Neuronal stem cell (in vitro differentiated cells): Measurements from ENCODE around the gene GOLM1.

Experiments used
- DNase-seq: peaks from one replicate; pipeline ENCODE4 v3.0.0-alpha.2; 2013; ENCODE audit warnings: low spot score
- H2AFZ ChIP-seq: one replicate; pipeline ENCODE4 v1.6.1; 2013; ENCODE audit warnings: mild to moderate bottlenecking, low read length, inconsistent platforms
- H2AK5ac ChIP-seq: 2 replicates; pipeline ENCODE4 v1.6.1; 2013; ENCODE audit warnings: low read depth, mild to moderate bottlenecking, inconsistent platforms, low read length, moderate library complexity, mixed read lengths
- H2BK120ac ChIP-seq: 2 replicates; pipeline ENCODE4 v1.6.1; 2013; ENCODE audit warnings: low read depth, mild to moderate bottlenecking, inconsistent platforms, low read length, moderate library complexity, mixed read lengths
- H2BK12ac ChIP-seq: one replicate; pipeline ENCODE4 v1.6.1; 2013; ENCODE audit warnings: low read length, inconsistent platforms
- H2BK15ac ChIP-seq: 2 replicates; pipeline ENCODE4 v1.6.1; 2013; ENCODE audit warnings: mild to moderate bottlenecking, low read length, inconsistent platforms, mixed read lengths
- H2BK5ac ChIP-seq: one replicate; pipeline ENCODE4 v1.6.1; 2013; ENCODE audit warnings: inconsistent platforms, mild to moderate bottlenecking, low read length, moderate library complexity
- H3K14ac ChIP-seq: one replicate; pipeline ENCODE4 v1.6.1; 2013; ENCODE audit warnings: low read length, inconsistent platforms
- H3K18ac ChIP-seq: 2 replicates; pipeline ENCODE4 v1.6.1; 2013; ENCODE audit warnings: low read length, inconsistent platforms
- H3K23ac ChIP-seq: 2 replicates; pipeline ENCODE4 v1.6.1; 2013; ENCODE audit warnings: low read depth, mild to moderate bottlenecking, mixed read lengths, low read length, inconsistent platforms; ENCODE audit not compliant: poor library complexity
- H3K27ac ChIP-seq: replicated peaks from 3 replicates; pipeline ENCODE4 v1.5.1; 2013; ENCODE audit warnings: low read length, inconsistent platforms
- H3K27me3 ChIP-seq, 3 experiments: 2 replicates each; pipeline ENCODE4 v1.6.1; 2013; ENCODE audit warnings: low read length in 3 of 3, mild to moderate bottlenecking in 2 of 3, inconsistent platforms in 1 of 3, low read depth in 1 of 3, mixed read lengths in 1 of 3, moderate library complexity in 1 of 3; ENCODE audit not compliant: control insufficient read depth in 3 of 3, insufficient read depth in 3 of 3
- H3K36me3 ChIP-seq, 2 donors: replicated peaks in 1 of 2; 2 replicates each; pipeline ENCODE4 v1.6.1; 2013; ENCODE audit warnings: low read length in 2 of 2; ENCODE audit not compliant: control insufficient read depth in 2 of 2, insufficient read depth in 2 of 2
- H3K4ac ChIP-seq: 2 replicates; pipeline ENCODE4 v1.6.1; 2013; ENCODE audit warnings: inconsistent platforms, mild to moderate bottlenecking, low read length, moderate library complexity
- H3K4me1 ChIP-seq, 2 donors: 1 replicate in 1 of 2; 2 replicates in 1 of 2; pipeline ENCODE4 v1.6.1; 2013; ENCODE audit warnings: low read length in 2 of 2, low read depth in 1 of 2; ENCODE audit not compliant: control insufficient read depth in 2 of 2, insufficient read depth in 1 of 2
- H3K4me2 ChIP-seq: one replicate; pipeline ENCODE4 v1.6.1; 2013; ENCODE audit warnings: mild to moderate bottlenecking, low read length, inconsistent platforms; ENCODE audit not compliant: insufficient read depth, poor library complexity, severe bottlenecking
- H3K4me3 ChIP-seq, 2 donors: 2 replicates each; pipeline ENCODE4 v1.5.1; 2013; ENCODE audit warnings: low read length in 2 of 2, mild to moderate bottlenecking in 2 of 2, inconsistent platforms in 1 of 2, moderate library complexity in 1 of 2
- H3K79me1 ChIP-seq: one replicate; pipeline ENCODE4 v1.6.1; 2013; ENCODE audit warnings: low read depth, mild to moderate bottlenecking, inconsistent platforms, low read length, moderate library complexity
- H3K9ac ChIP-seq: one replicate; pipeline ENCODE4 v1.6.1; 2013; ENCODE audit warnings: mild to moderate bottlenecking, low read depth, low read length, inconsistent platforms; ENCODE audit not compliant: poor library complexity
- H3K9me3 ChIP-seq, 2 donors: replicated peaks in 1 of 2; 2 replicates each; pipeline versions ENCODE3 to v1.6.1; 2013; ENCODE audit warnings: low read length in 2 of 2, mild to moderate bottlenecking in 2 of 2, inconsistent platforms in 1 of 2, low read depth in 1 of 2, mixed read lengths in 1 of 2, moderate library complexity in 1 of 2; ENCODE audit not compliant: control insufficient read depth in 2 of 2, insufficient read depth in 1 of 2
- H4K8ac ChIP-seq: one replicate; pipeline ENCODE4 v1.6.1; 2013; ENCODE audit warnings: low read depth, mild to moderate bottlenecking, inconsistent platforms, low read length, moderate library complexity
- H4K91ac ChIP-seq: one replicate; pipeline ENCODE4 v1.6.1; 2013; ENCODE audit warnings: low read length, low read depth, mild to moderate bottlenecking, inconsistent platforms; ENCODE audit not compliant: poor library complexity
- WGBS, 2 donors: extraction: QIAGEN DNeasy Blood & Tissue Kit; methylation state at CpG; one replicate each; pipeline ENCODE4 v1.1.7; 2013; ENCODE audit warnings: missing lambda C conversion rate in 2 of 2, mixed read lengths in 1 of 2; ENCODE audit not compliant: insufficient read length in 2 of 2, insufficient replicate concordance in 1 of 2; ENCODE audit errors: extremely low coverage in 2 of 2; 5-methylcytosine and 5-hydroxymethylcytosine counted together

The GOLM1 gene

DNA sequence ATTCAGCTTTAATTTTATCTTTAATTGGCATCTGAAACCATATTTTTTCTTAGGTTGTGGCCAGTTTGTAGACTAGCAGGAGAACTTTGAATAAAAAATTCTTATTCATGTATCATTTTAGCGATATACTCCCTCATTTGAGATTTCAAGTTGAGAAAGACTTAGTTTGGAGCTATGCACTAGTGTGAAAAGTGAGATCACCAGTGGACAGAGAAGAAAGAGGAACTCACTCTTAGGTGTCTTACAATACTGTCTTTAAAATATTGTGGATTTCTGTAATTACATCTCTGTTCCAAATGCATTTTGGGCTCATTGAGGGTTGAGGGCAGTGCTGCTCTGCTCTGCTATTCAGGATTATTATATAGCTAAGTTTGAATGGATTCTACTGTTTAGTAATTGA is 103.8 kb downstream of the GOLM1 start:
- Histone ChIP-seq H3K27me3 (no peaks in the 10 kb centered on the region), H3K4ac (no peak overlapping the region), H3K14ac (no peak overlapping the region), H3K4me1 (no peaks in the 10 kb centered on the region), H3K4me2 (no peak overlapping the region), H3K27ac (no peak overlapping the region), H3K18ac (no peak overlapping the region), H3K9ac (no peak overlapping the region), H2AFZ (no peak overlapping the region), H3K36me3 (peaks cover 9 to 81% of the 10 kb centered on the region in 2 donors), H3K4me3 (no peak overlapping the region), H4K8ac (no peak overlapping the region), H2BK120ac (no peak overlapping the region), H2BK15ac (no peak overlapping the region), H2BK5ac (no peak overlapping the region), H4K91ac (no peak overlapping the region), H2AK5ac (no peak overlapping the region), H3K9me3 (no peaks in the 10 kb centered on the region), H3K79me1 (no peaks in the 10 kb centered on the region), H3K23ac (no peak overlapping the region), H2BK12ac (no peak overlapping the region)
- WGBS, 2 donors: no CpG with 5 or more reads among the region's 1 CpG
- DNase-seq: no peak

- H2BK12ac ChIP-seq: no peak overlapping the region
- no peak overlapping the region for H2BK15ac ChIP-seq
- no peaks in the 10 kb centered on the region for H3K9me3 ChIP-seq
- no peak for DNase-seq
- H3K4me1 ChIP-seq: no peaks in the 10 kb centered on the region
- no peak overlapping the region for H3K23ac ChIP-seq
- no peak overlapping the region for H2AK5ac ChIP-seq
- no peak overlapping the region for H3K4ac ChIP-seq
- no peak overlapping the region for H4K91ac ChIP-seq
- H4K8ac ChIP-seq: no peak overlapping the region
- H3K27me3 ChIP-seq: no peaks in the 10 kb centered on the region
- H3K4me3 ChIP-seq: no peak overlapping the region
- no peak overlapping the region for H2BK120ac ChIP-seq
- no peak overlapping the region for H3K14ac ChIP-seq
- H3K79me1 ChIP-seq: no peaks in the 10 kb centered on the region
- peaks cover 9 to 76% of the 10 kb centered on the region in 2 donors for H3K36me3 ChIP-seq
- H3K18ac ChIP-seq: no peak overlapping the region
- H3K27ac ChIP-seq: no peak overlapping the region
- no peak overlapping the region for H2AFZ ChIP-seq
- H3K9ac ChIP-seq: no peak overlapping the region
- no peak overlapping the region for H3K4me2 ChIP-seq
- no peak overlapping the region for H2BK5ac ChIP-seq
These were observed 104.3 kb downstream of the GOLM1 start for GRCh38 chr9:85995097-85995496.

DNA sequence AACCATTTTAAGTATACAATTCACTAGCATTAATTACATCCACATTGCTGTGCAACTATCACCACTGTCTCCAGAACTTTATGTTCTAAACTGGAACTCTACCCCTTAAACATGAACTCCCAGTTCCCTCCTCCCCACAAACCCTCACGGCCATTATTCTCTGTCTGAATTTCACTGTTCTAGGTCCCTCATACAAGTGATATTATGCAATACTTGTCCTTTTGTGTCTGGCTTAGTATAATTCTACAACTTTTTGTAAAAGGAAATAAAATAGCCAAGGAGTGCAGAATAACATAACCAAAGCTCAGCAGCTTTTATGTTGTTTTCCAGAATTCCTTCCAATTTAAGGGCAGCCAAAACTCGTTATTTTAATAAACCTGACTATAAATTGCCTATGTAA is 105.2 kb downstream of the GOLM1 start:
- WGBS, 2 donors: no CpG with 5 or more reads among the region's 2 CpGs
- H3K27ac ChIP-seq: no peak overlapping the region

DNA sequence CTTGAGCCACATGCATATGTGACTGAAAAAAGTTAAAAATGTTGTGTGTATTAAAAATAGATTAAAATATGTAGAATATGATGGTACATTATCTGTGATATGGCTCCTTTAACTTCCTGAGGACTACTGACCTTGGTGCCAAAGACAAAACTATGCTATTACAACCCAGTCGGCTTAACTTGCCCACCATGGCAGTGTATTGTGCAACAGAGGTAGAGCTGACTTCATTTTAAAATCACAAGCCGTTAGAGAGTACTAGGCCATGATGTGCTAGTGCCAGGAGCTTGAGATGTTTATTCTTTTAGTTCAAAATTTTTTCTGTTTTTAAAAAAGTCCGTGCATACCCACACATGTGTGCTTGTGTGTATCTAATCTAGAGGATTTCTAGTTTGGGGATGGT is 112.1 kb downstream of the GOLM1 start:
- no peak overlapping the region for H4K91ac ChIP-seq
- H3K27ac ChIP-seq: no peak overlapping the region
- no peak overlapping the region for H2BK120ac ChIP-seq
- no peak for DNase-seq
- no peak overlapping the region for H3K4me3 ChIP-seq
- WGBS, 2 donors: no CpG with 5 or more reads among the region's 3 CpGs
- H3K4ac ChIP-seq: no peak overlapping the region
- peaks cover 4 to 67% of the 10 kb centered on the region in 2 donors for H3K36me3 ChIP-seq
- H2AFZ ChIP-seq: no peak overlapping the region
- no peak overlapping the region for H3K9ac ChIP-seq
- H3K27me3 ChIP-seq: no peaks in the 10 kb centered on the region
- H2BK12ac ChIP-seq: no peak overlapping the region
- no peak overlapping the region for H2AK5ac ChIP-seq
- peaks cover 0 to 10% of the 10 kb centered on the region in 2 donors for H3K9me3 ChIP-seq
- H3K79me1 ChIP-seq: no peaks in the 10 kb centered on the region
- no peak overlapping the region for H3K23ac ChIP-seq
- no peak overlapping the region for H3K4me2 ChIP-seq
- no peak overlapping the region for H2BK15ac ChIP-seq
- no peak overlapping the region for H3K18ac ChIP-seq
- no peaks in the 10 kb centered on the region for H3K4me1 ChIP-seq
- H2BK5ac ChIP-seq: no peak overlapping the region
- H4K8ac ChIP-seq: no peak overlapping the region
- H3K14ac ChIP-seq: no peak overlapping the region

More for the DNA sequence above, 105.2 kb downstream of the GOLM1 start:
- no peak overlapping the region for H2BK5ac ChIP-seq
- H3K4ac ChIP-seq: no peak overlapping the region
- no peak overlapping the region for H2AFZ ChIP-seq
- H3K4me3 ChIP-seq: no peak overlapping the region
- no peaks in the 10 kb centered on the region for H3K27me3 ChIP-seq
- no peaks in the 10 kb centered on the region for H3K9me3 ChIP-seq
- no peak overlapping the region for H2BK12ac ChIP-seq
- H3K9ac ChIP-seq: no peak overlapping the region
- no peaks in the 10 kb centered on the region for H3K79me1 ChIP-seq
- H2BK120ac ChIP-seq: no peak overlapping the region
- H3K4me2 ChIP-seq: no peak overlapping the region
- no peak for DNase-seq
- H2AK5ac ChIP-seq: no peak overlapping the region
- peaks cover 6 to 68% of the 10 kb centered on the region in 2 donors for H3K36me3 ChIP-seq
- no peaks in the 10 kb centered on the region for H3K4me1 ChIP-seq
- H3K23ac ChIP-seq: no peak overlapping the region
- no peak overlapping the region for H3K18ac ChIP-seq
- no peak overlapping the region for H4K91ac ChIP-seq
- H2BK15ac ChIP-seq: no peak overlapping the region
- no peak overlapping the region for H3K14ac ChIP-seq
- H4K8ac ChIP-seq: no peak overlapping the region
